GM19328 (cell line): ENCODE data around the gene ACOD1.
A peak's percentile ranks its signal among the peaks of the same experiment; 100 is the strongest.

Experiments used
- ATAC-seq: cut with Tn5 transposase; IDR thresholded peaks from one replicate; pipeline ENCODE4 v1.9.1; 2021; ENCODE audit warnings: mild to moderate bottlenecking, moderate library complexity; ENCODE audit not compliant: unreplicated experiment

Gene ACOD1

DNA sequence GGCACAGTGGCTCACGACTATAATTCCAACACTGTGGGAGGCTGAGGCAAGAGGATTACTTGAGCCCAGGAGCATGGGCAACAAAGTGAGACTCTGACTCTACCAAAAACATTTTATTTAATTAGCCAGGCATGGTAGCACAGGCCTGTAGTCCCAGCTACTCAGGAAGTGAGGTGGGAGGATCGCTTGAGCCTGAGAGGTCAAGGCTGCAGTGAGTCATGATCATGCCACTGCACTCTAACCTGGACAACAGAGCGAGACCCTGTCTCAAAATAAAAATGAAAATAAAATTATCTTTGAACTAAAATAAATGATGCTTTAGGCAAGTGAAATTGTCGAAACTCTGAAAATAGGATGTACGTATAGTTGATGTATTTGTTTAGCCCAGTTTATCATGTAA, 35.4 kb downstream of the ACOD1 start:
- no peak for ATAC-seq

DNA sequence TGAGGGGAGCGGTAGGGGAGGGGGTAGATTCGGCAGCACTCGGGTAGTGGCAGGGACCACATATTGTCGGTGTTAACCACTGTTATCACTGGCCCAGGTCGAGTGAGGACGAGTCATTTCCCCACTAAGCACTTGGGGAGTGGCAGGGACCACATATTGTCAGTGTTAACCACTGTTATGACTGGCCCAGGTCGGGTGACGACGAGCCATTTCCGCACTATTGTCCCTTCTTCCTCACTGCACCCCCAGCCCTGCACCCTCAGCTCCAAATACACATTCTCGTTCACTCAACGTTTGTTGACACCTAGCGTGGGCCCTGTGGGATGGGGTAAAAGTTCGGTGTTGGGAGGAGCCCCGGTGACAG, 43.1 kb downstream of the ACOD1 start:
- ATAC-seq: peak; percentile 28

DNA sequence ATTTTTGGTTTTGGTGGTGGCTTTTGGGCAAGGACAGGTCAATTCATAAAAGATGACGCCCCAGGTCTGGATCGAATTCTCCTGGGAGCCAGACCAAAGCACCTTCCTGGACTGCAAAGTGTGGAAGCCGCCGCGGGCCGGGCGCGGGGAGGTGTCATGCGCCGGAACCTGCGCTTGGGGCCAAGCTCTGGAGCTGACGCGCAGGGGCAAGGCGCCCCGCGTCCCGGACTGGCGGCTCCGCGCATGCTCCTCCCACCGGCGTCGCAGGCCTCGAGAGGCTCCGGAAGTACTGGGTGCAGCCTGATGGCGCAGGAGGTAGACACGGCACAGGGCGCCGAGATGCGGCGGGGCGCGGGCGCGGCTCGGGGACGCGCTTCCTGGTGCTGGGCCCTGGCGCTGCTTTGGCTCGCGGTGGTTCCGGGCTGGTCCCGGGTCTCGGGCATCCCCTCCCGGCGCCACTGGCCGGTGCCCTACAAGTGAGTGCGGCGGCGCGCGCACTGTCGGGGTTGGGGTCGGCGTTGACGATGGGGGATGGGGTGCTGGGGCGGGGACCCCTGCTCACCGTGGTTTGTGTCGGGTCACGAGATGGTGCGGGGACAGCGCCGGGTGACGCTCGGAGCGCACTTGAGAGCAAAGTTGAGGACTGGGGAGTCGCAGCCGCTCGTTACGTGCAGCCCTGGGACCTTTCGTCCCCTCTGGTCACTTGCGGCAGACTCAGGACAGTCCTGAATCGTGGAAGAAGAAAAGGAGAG, 43.7 kb downstream of the ACOD1 start, which contains the start of gene CLN5:
Gene CLN5 (plus strand): TSS at position 286 of the 752 bp plus-strand sequence. CDS start 18 bp downstream, at position 304.
- peak; percentile 97 for ATAC-seq

DNA sequence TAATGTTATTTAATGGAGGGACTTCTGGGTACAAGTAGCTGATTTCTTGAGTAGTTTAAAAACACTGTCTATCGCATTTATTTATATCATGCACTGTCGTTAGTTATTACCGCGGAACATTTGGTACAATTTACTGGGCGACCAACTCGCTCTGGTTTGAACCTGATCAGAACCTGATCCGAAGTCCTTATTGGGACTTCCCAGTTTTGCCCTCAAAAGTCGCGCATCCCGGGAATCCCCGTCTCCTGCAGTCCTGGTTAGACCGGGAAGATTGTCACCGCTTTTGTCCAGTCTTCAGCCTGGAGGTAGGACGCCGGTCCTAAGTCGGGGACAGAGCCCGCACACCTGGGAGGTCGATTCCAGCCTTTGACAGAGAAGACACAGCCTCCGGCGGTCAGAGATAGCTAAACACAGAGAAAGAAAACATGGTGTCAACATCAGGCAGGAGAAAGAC, 44.3 kb downstream of the ACOD1 start:
- ATAC-seq: no peak

DNA sequence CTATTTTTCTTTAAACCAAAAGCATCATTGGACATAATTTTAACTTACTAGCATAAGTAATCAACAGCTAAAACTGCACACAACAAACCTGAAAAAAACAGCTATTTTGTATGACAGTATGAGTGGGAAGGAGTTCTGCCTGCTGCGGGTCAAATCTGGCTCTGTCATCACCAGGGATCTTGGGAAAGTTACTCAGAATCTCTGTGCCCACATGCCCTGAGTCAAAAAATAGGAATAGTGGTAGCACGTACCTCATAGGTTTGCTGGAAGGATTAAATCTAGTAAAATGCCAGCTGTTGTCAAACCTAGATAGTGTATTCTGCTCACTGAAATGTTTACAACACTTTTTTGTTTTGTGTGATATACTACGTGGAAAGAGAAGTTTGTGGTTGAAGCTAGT, 44.7 kb downstream of the ACOD1 start:
- no peak for ATAC-seq

DNA sequence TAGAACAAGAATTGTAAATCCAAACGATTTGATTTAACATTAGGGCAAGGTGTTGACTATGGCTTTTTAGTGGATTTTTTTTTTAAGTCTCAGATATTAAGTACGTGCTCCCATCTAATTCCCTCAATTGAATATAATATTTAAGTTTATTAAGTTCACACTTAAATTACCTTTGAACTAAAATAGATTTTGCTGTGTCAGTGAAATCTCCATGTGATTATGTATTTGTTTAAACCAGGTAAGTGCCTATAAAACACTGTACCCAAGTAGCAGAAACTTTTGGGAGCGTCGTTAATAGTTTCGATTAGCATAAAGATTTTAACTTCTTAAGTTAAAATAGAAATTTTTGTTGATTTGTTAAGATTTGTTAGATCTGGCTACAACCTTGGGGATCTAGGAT, 45.2 kb downstream of the ACOD1 start:
- ATAC-seq: no peak

DNA sequence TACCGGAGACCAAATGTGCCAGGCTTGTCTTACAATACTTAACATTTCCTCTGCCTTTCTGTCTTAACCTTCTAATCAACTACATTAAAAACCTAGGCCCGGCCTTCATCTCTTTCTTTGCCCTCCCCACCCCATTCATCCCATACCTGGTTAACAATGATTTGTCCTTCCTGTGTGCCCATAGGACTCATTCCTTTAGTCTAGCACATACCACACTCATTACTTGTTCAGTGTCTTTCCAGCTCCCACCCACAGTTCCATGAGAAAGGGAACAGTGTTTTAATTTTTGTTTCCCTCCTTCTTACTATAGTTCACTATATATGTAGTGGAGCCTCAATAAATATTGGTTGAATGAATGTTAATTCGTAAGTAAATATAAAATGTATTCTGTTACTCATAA, 46.0 kb downstream of the ACOD1 start:
- ATAC-seq: no peak

DNA sequence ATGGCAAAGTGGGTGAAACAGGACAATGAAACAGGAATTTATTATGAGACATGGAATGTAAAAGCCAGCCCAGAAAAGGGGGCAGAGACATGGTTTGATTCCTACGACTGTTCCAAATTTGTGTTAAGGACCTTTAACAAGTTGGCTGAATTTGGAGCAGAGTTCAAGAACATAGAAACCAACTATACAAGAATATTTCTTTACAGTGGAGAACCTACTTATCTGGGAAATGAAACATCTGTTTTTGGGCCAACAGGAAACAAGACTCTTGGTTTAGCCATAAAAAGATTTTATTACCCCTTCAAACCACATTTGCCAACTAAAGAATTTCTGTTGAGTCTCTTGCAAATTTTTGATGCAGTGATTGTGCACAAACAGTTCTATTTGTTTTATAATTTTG, 52.2 kb downstream of the ACOD1 start:
- ATAC-seq: no peak

DNA sequence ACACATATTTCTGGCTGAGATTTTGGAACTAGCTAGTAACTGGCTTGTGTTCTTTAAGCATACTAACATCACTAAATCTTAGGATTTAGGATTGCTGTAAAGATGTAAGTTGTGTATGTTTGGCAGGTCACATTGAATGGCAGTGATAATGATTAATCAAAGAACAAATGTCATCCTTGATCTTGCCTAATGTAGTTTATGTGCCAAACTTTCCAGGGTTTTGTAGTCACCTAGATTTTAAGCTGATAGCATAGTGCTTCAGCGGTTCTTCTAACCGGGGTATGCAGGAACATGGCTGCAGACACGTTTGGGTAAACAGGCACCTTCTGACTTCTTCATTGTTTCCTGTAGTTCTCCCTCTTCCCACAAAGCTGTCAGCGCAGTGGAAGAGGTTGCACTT, 53.2 kb downstream of the ACOD1 start:
- no peak for ATAC-seq

DNA sequence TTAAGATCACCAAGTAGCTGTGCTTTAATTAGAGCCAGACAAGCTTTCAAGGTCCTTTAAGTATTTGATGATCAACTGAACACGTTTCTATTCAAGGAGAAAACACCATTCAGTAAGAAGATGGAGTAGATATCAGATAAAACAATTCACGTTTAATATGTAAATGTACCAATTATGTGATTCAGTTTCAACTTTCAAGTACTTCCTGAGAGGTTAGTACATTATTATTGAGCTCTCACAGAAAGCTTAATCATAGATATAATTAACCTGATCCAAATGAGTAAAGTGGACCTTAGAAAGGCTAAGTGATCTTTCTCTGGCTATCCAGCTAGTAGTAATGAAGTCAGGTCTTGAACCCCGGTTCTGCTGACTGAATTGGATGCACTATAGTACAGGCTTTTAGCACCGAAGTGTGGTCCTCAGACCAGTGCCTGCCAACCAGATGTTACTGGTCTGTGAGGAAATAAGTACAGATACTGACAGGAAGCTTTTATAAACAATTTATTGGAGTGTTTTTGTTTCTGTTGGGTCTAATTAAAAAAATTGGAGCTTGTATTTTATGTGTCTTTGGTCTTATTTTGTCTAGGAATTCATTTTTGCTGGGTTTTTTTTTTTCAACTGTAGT, 53.8 kb downstream of the ACOD1 start:
- ATAC-seq: no peak

DNA sequence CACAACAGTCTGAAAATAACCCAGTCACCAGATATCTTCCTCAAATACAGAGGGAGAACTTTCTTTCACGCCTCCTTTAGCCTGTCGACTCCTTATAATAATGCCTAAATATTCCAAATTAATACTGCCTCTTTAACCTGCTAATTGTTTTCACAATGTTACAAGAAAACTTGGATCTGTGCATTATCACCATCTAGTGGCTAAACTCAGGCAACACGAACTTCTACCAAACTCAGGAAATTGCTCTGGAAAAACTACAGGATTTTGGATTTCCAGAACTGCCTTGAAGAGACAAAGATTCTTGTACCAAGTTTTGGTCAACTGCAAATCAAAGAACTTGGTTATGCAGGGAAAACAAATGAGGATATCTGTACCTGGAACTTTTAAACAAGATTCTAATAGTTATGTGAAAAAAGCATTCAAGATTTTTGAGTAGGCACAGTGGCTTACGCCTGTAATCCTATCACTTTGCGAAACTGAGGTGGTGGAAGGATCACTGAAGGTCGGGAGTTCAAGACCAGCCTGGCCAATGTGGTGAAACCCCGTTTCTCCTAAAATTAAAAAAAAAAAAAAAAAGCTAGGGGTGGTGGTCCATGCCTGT, 54.4 kb downstream of the ACOD1 start:
- ATAC-seq: no peak
